Measurements from ENCODE around the gene ST3GAL4.
"Not testable (repeated sequence)": the region's sequence is repeated elsewhere in the genome, so short reads cannot be mapped to it uniquely, and the experiment has no call there.

Gene ST3GAL4

DNA sequence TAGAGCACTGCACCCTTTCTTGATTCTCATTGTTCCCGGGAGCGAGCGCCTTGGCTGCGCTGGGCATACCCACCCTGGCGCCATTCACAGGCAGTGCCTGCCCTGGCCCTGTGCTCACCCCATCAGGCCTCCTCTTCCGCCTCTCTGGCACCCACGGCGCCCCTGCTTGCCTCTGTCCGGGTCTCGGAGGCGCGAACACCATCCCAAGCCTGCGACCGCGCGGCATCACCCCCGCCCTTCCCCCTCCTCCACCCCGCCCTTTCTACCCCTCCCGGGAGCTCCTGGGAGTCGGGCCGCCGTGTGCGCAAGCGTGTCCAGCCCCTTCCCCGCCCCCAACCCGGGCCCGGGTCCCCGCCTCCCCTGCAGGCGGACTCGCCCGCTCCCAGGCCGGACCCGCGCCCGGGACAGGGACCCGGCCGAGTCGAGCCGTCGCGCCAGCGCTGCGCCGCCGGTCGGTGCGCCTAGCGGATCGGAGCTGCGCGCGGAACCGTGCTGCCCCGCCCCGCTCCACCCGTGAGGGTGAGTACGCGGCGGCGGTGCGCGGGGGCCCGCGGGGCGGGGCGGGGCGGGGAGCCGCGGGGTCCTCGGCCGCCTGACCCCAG lies at the start of gene ST3GAL4:
TSS of gene ST3GAL4 (plus strand) at position 363 of the 602 bp plus-strand sequence. CDS start 50,470 bp downstream, outside the sequence.
- peak; percentile 57 for DNase-seq (ENCODE audit: low read depth)

DNA sequence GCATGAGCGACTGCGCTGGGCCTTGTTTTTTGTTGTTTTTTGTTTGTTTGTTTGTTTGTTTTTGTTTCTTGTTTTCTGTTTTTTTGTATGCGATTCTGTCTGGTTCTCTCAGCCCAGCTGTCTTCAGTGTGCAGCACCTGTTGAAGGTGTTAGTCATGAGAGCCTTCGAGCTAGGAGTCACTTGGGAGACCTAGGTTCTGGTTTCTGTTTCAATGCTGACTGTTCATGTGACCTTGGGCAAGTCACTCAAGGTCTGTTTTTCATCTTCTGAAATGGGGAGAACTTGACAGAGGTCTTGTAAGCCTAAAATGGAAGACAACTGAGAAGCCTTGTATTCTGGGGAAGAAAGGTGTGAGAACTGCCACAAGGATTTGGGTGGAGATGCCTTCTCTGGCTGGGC lies 49.8 kb upstream of the ST3GAL4 start:
- DNase-seq (ENCODE audit: low read depth), result no peak

- no peak for DNase-seq (ENCODE audit: low read depth)
Measured at GRCh38 chr11:126307706-126308105, 47.8 kb upstream of the ST3GAL4 start.

DNA sequence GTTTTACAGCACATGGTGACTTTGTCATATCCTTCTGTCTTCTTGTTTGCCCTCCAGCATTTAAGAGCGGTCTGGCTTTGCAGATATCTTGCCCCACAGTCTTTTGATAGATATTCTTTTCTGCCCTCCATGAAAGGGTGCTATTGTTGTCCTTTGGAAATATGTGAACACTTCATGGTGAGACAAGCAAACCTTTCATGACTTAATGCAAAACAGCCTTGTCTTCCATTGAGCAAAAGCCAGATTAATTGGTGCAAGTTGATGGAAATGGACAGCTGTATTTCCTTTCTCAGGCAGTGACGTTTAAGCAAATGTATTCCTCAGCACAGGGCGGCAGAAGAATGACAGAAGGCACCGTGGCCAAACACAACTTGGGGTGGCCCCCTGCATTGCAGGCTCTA lies 47.2 kb upstream of the ST3GAL4 start:
- DNase-seq (ENCODE audit: low read depth), result no peak

- not testable (repeated sequence) for DNase-seq (ENCODE audit: low read depth)
Measured at GRCh38 chr11:126308771-126309170, 46.7 kb upstream of the ST3GAL4 start.

DNA sequence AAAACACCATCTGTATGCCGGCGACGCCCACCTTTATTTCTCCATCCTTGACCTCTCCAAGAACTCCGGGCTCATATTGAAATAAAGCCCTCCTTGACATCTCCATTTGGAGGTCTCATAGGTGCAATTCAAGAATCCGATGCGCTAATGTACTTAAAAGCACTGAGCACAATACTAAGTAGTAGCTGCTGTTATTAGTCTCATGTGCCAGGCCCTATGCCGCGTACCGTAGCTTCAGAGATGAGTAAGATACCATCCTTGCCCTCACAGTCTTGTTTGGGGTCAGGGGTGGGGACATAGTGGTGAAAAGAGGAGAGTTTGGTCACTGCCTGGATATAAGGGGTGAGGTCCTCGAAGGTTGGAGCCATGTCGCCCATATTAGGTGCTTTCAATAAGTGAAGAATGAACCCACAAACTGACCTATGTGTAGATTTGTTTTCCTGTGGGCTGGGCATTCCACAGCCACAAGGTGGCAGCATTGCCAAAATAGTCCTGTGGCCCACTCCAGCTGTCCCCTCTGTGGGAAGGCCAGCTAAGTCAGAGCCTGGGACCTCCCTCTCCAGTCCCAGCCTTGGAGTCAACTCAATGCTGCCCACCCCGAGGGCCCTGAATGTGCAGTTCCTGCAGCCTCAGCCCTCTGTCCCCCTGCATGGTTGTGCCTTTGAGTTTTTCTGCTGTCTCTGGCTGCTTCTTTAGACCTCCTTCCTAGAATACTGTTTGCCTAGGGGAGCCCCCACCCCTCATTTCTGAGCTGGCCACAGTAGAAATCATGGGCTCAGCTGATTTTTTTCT lies 45.1 kb upstream of the ST3GAL4 start:
- DNase-seq (ENCODE audit: low read depth), result peak; percentile 27

DNA sequence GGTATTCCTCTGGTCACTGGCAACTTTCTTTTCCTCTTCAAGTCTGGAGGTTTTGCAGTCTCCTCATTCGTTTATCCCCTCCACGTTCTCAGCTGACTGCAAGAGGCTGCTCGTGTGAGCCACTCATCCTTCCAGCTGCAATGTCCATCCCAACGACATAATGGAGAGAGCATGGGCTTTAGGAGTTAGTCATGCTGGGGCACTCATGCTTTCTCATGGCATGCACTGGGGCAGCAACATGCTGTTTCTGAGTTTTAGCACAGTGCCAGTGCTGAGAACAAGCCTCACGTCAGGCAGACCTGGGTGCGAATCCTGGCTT lies 44.5 kb upstream of the ST3GAL4 start:
- no peak for DNase-seq (ENCODE audit: low read depth)

- no peak for DNase-seq (ENCODE audit: low read depth)
Measured at GRCh38 chr11:126311401-126312291, 43.8 kb upstream of the ST3GAL4 start.

DNA sequence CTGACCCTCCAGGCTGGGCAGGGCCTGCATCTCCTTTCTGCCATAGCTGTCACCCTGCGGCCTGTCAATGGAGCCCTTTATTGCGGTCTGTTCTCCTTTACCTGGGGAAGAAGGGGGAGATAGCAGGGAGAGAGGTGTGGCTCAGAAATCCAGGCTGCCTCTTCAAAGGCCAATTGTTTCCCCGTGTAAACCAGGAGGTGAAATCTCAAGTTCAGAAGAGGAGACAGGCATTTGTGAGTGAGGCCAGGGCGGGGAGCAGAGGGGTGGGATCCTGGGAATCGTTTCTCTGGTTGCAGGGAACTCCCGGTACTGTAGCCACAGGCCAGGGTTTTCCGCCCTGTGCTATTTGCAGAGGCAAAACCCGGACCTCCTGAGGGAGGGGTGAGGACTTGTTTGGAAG lies 42.5 kb upstream of the ST3GAL4 start:
- DNase-seq (ENCODE audit: low read depth), result no peak

DNA sequence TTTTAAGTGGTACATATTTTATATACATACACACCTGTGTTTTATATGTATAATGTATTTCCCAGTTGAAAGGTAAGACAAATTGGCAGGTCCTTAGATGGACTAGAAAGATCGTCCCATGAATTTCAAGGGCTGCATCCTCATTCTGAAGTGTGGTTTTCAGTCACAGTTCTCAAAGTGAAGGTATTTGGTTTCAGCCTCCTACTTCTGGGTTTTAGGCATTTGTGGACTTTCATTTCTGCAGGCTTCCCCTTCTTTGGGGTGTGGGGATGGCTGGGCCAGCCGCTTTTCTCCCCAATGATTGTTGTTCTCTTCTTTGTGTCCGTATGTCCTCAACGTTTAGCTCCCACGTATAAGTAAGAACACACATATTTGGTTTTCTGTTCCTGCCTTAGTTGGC lies 41.7 kb upstream of the ST3GAL4 start:
- DNase-seq (ENCODE audit: low read depth), result no peak

GRCh38 chr11:126317432-126317755 lies 38.1 kb upstream of the ST3GAL4 start:
- DNase-seq (ENCODE audit: low read depth), result no peak

GRCh38 chr11:126317756-126318573 lies 37.5 kb upstream of the ST3GAL4 start:
- no peak for DNase-seq (ENCODE audit: low read depth)

DNA sequence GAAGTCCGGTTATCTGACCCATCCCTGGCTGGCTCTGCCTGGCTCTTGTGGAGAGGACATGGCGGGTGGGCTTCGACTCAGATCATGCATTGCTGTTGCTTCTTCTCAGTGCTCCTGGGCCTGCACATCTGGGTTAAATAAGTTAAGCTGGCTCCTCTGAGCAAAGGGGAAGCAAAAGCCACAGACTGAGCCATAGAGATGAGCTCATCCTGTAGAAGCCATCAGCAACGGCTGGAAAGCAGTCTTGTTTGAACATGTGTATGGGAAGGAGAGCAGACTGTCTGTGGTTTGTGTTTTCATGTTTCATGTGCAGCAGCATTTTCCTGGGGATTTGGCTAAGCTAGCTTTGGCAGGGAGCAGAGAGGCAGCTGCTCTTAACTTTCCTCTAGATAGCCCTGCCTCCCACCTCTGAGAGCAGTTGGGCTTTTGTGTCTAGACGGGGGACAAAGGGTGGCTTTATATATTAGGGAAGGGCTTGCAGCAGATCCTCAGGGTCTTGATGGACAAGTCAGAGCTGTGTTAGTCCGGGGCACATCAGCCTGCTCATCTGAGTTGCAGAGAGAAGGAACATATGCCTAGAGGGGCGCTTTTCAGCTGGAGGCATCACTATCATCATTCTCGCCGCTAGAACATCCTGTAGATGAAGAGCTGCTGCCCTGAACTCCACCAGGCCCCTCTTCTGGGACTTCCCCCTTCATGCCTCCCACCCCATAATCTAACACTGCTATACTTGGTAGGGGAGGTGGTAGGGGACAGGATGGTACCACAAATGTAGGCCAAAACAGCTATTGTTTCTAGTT lies 36.7 kb upstream of the ST3GAL4 start:
- DNase-seq (ENCODE audit: low read depth), result no peak

- DNase-seq (ENCODE audit: low read depth), result no peak
Measured at GRCh38 chr11:126319374-126319740, 36.1 kb upstream of the ST3GAL4 start.

- DNase-seq (ENCODE audit: low read depth), result no peak
Measured at GRCh38 chr11:126322996-126323395, 32.5 kb upstream of the ST3GAL4 start.

DNA sequence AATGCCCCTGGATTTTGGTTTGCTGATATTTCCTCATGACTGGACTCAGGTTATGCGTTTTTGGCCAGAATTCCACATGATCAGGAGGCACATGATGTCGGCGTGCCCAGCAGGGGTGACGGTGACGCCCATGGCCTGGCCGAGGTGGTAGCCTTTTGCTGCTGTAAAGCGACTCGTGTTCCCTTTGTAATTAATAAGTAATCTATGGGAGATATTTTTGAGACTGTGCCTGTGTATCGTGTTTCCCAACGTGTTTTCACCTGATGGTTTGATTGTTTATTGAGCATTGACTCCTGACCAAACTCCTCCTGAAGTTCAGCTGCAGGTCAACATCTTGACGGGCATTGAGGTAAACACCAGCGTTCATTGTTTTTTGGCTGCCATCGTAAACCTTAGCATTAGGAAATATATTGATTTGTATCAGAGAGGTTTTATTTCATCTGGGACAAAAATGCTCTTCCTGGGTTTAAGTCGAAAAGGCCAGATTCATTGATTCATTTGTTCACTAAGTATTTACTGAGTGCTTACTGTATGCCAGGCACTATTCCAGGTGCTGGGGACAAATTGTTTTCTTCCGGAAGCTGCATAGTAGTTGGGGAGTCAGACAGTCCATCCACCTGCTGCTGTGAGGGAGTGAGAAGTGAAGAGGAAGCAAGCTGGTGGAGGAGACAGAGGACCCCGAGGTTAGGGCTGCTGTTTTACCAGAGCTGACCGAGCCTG lies 28.0 kb upstream of the ST3GAL4 start:
- DNase-seq (ENCODE audit: low read depth), result no peak

GRCh38 chr11:126328001-126328390 lies 27.5 kb upstream of the ST3GAL4 start:
- DNase-seq (ENCODE audit: low read depth), result no peak

DNA sequence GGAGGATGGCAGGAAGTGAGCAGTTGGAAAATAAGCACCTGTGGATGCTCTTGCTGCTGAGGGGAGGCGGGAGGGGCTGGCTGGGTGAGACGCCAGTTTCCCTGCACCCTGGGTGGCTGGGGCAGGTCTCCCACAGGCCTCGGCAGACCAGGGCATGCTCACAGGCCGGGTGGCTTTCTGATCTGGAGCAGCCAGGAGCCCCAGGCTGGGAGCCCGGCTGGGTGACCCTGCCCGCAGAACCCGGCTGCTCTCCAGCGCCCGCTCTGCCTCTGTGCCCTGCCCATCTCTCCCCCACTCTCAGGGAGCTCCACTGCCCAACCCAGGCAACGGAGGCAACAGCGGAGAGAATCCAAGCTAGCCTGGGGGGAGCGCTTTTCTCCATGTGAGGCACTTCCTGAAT lies 27.0 kb upstream of the ST3GAL4 start:
- no peak for DNase-seq (ENCODE audit: low read depth)

DNA sequence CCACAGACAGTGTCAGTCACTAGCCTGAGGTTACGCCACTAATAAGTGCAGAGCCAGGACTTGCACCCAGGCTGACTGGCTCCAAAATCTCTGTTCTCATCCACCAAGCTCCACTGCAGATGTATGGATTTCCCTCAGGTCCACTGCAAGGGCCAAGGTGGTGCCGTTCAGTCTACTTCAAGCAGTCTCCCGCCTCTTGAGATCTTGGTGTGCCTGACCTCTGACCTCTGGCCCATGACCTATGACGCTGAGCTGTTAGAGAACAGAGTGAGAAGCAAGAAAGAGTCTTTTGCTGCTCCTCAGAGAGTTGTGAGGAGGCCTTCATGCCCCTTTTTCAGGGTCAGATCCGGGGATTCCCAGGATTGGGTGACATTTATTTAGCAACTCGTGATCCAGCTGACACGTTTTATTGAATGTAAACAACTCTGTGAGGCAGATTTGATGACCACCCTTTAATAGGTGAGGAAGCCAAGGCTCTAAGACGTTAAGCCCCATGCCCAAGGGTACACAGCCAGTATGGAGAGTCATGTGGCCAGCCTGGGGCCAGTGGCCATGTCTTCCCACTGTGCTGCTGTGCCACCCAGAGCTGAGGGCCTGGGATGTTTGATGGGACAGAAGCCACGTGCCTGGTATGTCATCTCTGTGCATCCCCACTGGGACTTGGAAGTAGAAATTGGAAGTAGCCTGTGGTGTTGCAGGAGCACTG lies 26.4 kb upstream of the ST3GAL4 start:
- DNase-seq (ENCODE audit: low read depth), result no peak

DNA sequence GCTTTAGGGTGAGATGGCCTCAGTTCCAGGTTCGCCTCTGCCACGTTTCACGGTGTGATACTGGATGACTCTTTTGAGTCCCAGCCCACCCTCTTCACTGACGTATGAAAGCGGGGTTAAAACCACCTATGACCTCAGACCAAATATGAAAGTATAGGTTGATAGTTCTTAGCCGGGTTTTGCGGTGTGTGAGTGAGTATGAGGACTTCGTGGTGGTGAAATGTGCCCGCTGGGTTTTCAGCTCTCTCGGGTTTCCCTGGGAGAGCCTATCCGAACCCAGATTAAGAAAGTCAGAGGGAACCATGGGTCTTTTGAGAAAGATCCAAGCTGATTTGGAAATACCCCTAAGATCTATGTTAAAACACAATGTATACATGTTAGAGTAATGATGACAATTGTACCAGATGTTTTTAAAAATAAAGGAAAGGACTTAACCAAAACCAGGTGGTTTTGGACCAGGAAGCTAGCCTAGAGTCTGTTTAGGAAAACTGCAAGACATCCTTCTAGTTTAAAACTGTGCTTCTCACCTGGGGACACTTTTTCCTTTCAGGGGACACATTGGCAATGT lies 25.8 kb upstream of the ST3GAL4 start:
- DNase-seq (ENCODE audit: low read depth), result no peak

Data from activated T-helper 9 cell treated with anti-CD3 and anti-CD28 coated beads, Interleukin-2, amount 50 U/mL, for 16 hours (primary cell).